Endothelial cell of umbilical vein (primary cell): ENCODE measurements around the gene PI4KB.

Experiments used
- CTCF ChIP-seq, 2 donors: IDR thresholded peaks; 1 replicate in 1 of 2; 2 replicates in 1 of 2; pipeline ENCODE4 v1.5.1; 2011; ENCODE audit warnings: low read length in 2 of 2, mild to moderate bottlenecking in 2 of 2, moderate library complexity in 2 of 2, control low read depth in 1 of 2, inconsistent platforms in 1 of 2, low read depth in 1 of 2; ENCODE audit not compliant: insufficient read depth in 1 of 2; ENCODE audit errors: extremely low read depth in 1 of 2
- EZH2 ChIP-seq: IDR thresholded peaks from 2 replicates; pipeline ENCODE4 v1.6.1; 2012; ENCODE audit warnings: borderline replicate concordance, low read depth, mild to moderate bottlenecking, moderate library complexity, low read length, inconsistent platforms; ENCODE audit not compliant: severe bottlenecking
- GATA2 ChIP-seq: IDR thresholded peaks from 2 replicates; pipeline ENCODE4 v1.7.0; 2011; ENCODE audit warnings: low read depth, mild to moderate bottlenecking, moderate library complexity, mixed read lengths, low read length; ENCODE audit not compliant: insufficient read length, insufficient read depth
- POLR2A ChIP-seq: IDR thresholded peaks from 2 replicates; pipeline ENCODE4 v1.6.1; 2012; ENCODE audit warnings: low read depth, mild to moderate bottlenecking, control low read depth, low read length

GRCh38 chr1:151281969-151282882, 45.0 kb downstream of the PI4KB start, which contains the start of gene ZNF687:
- TF ChIP-seq CTCF (IDR thresholded peaks at IDR 0.05; ENCODE audit: extremely low read depth in 1 of 2, insufficient read depth in 1 of 2, low read depth in 1 of 2, low read length in 2 of 2): no peak
- TF ChIP-seq POLR2A: peak; percentile 76
- TF ChIP-seq EZH2: no peak
- no peak for TF ChIP-seq GATA2
